GM19438 (cell line): ENCODE measurements around the gene SRGAP2C.
"Not testable (repeated sequence)": the region's sequence is repeated elsewhere in the genome, so short reads cannot be mapped to it uniquely, and the experiment has no call there.

Experiments
- ATAC-seq: cut with Tn5 transposase; IDR thresholded peaks from one replicate; pipeline ENCODE4 v1.9.1; 2021; ENCODE audit warnings: low read depth; ENCODE audit not compliant: unreplicated experiment

SRGAP2C gene

GRCh38 chr1:121365723-121366122 is 180.9 kb downstream of the SRGAP2C start:
- ATAC-seq, result not testable (repeated sequence)

GRCh38 chr1:121366171-121366570 is 181.4 kb downstream of the SRGAP2C start:
- not testable (repeated sequence) for ATAC-seq

- not testable (repeated sequence) for ATAC-seq
These were observed 184.1 kb downstream of the SRGAP2C start for GRCh38 chr1:121368910-121369309.

GRCh38 chr1:121369959-121370358 is 185.2 kb downstream of the SRGAP2C start:
- not testable (repeated sequence) for ATAC-seq

- not testable (repeated sequence) for ATAC-seq
These were observed 190.1 kb downstream of the SRGAP2C start for GRCh38 chr1:121374851-121375367.

- not testable (repeated sequence) for ATAC-seq
These were observed 192.2 kb downstream of the SRGAP2C start for GRCh38 chr1:121376986-121377385.

- ATAC-seq, result not testable (repeated sequence)
These were observed 194.0 kb downstream of the SRGAP2C start for GRCh38 chr1:121378757-121379156.

- not testable (repeated sequence) for ATAC-seq
These were observed 200.0 kb downstream of the SRGAP2C start for GRCh38 chr1:121384754-121385153.

- ATAC-seq, result not testable (repeated sequence)
These were observed 200.4 kb downstream of the SRGAP2C start for GRCh38 chr1:121385162-121385561.

- ATAC-seq, result not testable (repeated sequence)
These were observed 201.0 kb downstream of the SRGAP2C start for GRCh38 chr1:121385563-121386288.

- not testable (repeated sequence) for ATAC-seq
These were observed 201.7 kb downstream of the SRGAP2C start for GRCh38 chr1:121386319-121386948.

GRCh38 chr1:121389895-121390560 is 205.3 kb downstream of the SRGAP2C start:
- ATAC-seq, result not testable (repeated sequence)

- ATAC-seq, result not testable (repeated sequence)
These were observed 207.4 kb downstream of the SRGAP2C start for GRCh38 chr1:121392130-121392529.

- not testable (repeated sequence) for ATAC-seq
These were observed 211.0 kb downstream of the SRGAP2C start for GRCh38 chr1:121395718-121396201.

- ATAC-seq, result not testable (repeated sequence)
These were observed 211.7 kb downstream of the SRGAP2C start for GRCh38 chr1:121396335-121397081.

- not testable (repeated sequence) for ATAC-seq
These were observed 212.3 kb downstream of the SRGAP2C start for GRCh38 chr1:121397101-121397500.

GRCh38 chr1:121399193-121399592 is 214.4 kb downstream of the SRGAP2C start:
- not testable (repeated sequence) for ATAC-seq

GRCh38 chr1:121400108-121400507 is 215.3 kb downstream of the SRGAP2C start:
- not testable (repeated sequence) for ATAC-seq

GRCh38 chr1:121400541-121401310 is 216.0 kb downstream of the SRGAP2C start:
- not testable (repeated sequence) for ATAC-seq
